HG03095 (cell line): ENCODE results near the gene KIAA0930.

ENCODE experiments used
- ATAC-seq: cut with Tn5 transposase; IDR thresholded peaks from one replicate; pipeline ENCODE4 v1.9.1; 2021; ENCODE audit warnings: moderate library complexity; ENCODE audit not compliant: unreplicated experiment

The KIAA0930 gene

GRCh38 chr22:45144916-45145315, 95.8 kb downstream of the KIAA0930 start:
- no peak for ATAC-seq

- no peak for ATAC-seq
Observed at GRCh38 chr22:45142376-45142775, 98.3 kb downstream of the KIAA0930 start.
